GM23338 (cell line): ENCODE results near the gene EFNA4. TPM values are rescaled to one million over a fixed set of nuclear protein-coding genes. Genes with fewer than 3 reads are reported as not detected.

Experiments used
- ATAC-seq: fragments of 200-7000 bp; cut with Tn5 transposase; 3 replicates; pipeline ENCODE4 v1.9.1; 2020
- DNase-seq: peaks from one replicate; pipeline ENCODE4 v3.0.0-alpha.2; 2015; ENCODE audit warnings: low spot score
- H2AFZ ChIP-seq: fragments of 200-600 bp; sonication (generic); 2 replicates; pipeline ENCODE4 v1.8.0; 2016; ENCODE audit warnings: antibody characterized with exemption, mild to moderate bottlenecking, moderate library complexity
- H3F3A ChIP-seq: fragments of 200-600 bp; sonication (generic); replicated peaks from 2 replicates; pipeline ENCODE4 v1.8.0; 2017; ENCODE audit warnings: antibody characterized with exemption, mixed run types, low read depth
- H3K27ac ChIP-seq: fragments of 200-600 bp; sonication (generic); 2 replicates; pipeline ENCODE4 v1.6.1; 2016; ENCODE audit warnings: low read depth
- H3K27me3 ChIP-seq: fragments of 200-600 bp; sonication (generic); 2 replicates; pipeline ENCODE4 v1.8.0; 2016; ENCODE audit warnings: mild to moderate bottlenecking, mixed run types, moderate library complexity; ENCODE audit not compliant: insufficient read depth
- H3K36me3 ChIP-seq: fragments of 200-600 bp; sonication (generic); 2 replicates; pipeline ENCODE4 v1.8.0; 2016; ENCODE audit warnings: mild to moderate bottlenecking; ENCODE audit not compliant: insufficient read depth
- H3K4me1 ChIP-seq: fragments of 200-600 bp; sonication (generic); 2 replicates; pipeline ENCODE4 v1.8.0; 2016; ENCODE audit warnings: mild to moderate bottlenecking, moderate library complexity; ENCODE audit not compliant: insufficient read depth
- H3K4me2 ChIP-seq: fragments of 200-600 bp; sonication (generic); 2 replicates; pipeline ENCODE4 v1.7.1; 2017; ENCODE audit warnings: mixed run types
- H3K4me3 ChIP-seq: fragments of 200-600 bp; sonication (generic); 2 replicates; pipeline ENCODE4 v1.6.1; 2016; ENCODE audit warnings: mixed run types
- H3K79me2 ChIP-seq: fragments of 200-600 bp; sonication (generic); replicated peaks from 2 replicates; pipeline ENCODE4 v1.8.0; 2017; ENCODE audit warnings: mild to moderate bottlenecking; ENCODE audit not compliant: insufficient read depth
- H3K9me2 ChIP-seq: fragments of 200-600 bp; sonication (generic); 2 replicates; pipeline ENCODE4 v1.8.0; 2017; ENCODE audit not compliant: insufficient read depth
- H4K20me1 ChIP-seq: fragments of 200-600 bp; sonication (generic); replicated peaks from 2 replicates; pipeline ENCODE4 v1.8.0; 2017; ENCODE audit warnings: mild to moderate bottlenecking; ENCODE audit not compliant: insufficient read depth
- H3K27ac Mint-ChIP-seq: 2 replicates; pipeline ENCODE4 v1.8.0; 2020; ENCODE audit warnings: inconsistent platforms, mild to moderate bottlenecking, moderate library complexity, mixed read lengths
- H3K27me3 Mint-ChIP-seq: 3 replicates; pipeline ENCODE4 v1.8.0; 2022; ENCODE audit warnings: low read depth, mild to moderate bottlenecking, moderate library complexity, mixed read lengths, inconsistent platforms; ENCODE audit not compliant: insufficient read depth, poor library complexity
- H3K36me3 Mint-ChIP-seq: 3 replicates; pipeline ENCODE4 v1.8.0; 2021; ENCODE audit warnings: low read depth, mild to moderate bottlenecking, inconsistent platforms, moderate library complexity, mixed read lengths
- H3K4me1 Mint-ChIP-seq: 3 replicates; pipeline ENCODE4 v1.8.0; 2020; ENCODE audit warnings: mild to moderate bottlenecking, inconsistent platforms, mixed read lengths
- H3K4me3 Mint-ChIP-seq: 3 replicates; pipeline ENCODE4 v1.8.0; 2021; ENCODE audit warnings: moderate library complexity, mild to moderate bottlenecking, inconsistent platforms, mixed read lengths
- H3K9me3 Mint-ChIP-seq: 3 replicates; pipeline ENCODE4 v1.8.0; 2020; ENCODE audit warnings: moderate library complexity, mild to moderate bottlenecking, inconsistent platforms, mixed read lengths
- CREB1 ChIP-seq: fragments of 250-450 bp; sonication (Bioruptor Pico); IDR thresholded peaks from 2 replicates; pipeline ENCODE4 v1.5.0; 2020; ENCODE audit warnings: low read depth, mild to moderate bottlenecking, moderate library complexity
- CTCF ChIP-seq, 2 experiments: fragments of 200-600 bp in 1 of 2; sonication (generic) in 1 of 2; conservative IDR thresholded peaks; 2 replicates each; pipeline versions ENCODE4 v1.5.1 to v1.6.1; 2016 to 2017; ENCODE audit warnings: antibody characterized with exemption in 2 of 2, low read depth in 2 of 2, mild to moderate bottlenecking in 2 of 2, moderate library complexity in 1 of 2
- ETS1 ChIP-seq: IDR thresholded peaks from 2 replicates; pipeline ENCODE4 v1.6.1; 2016; ENCODE audit warnings: antibody characterized with exemption
- EZH2 ChIP-seq: fragments of 200-600 bp; sonication (generic); IDR thresholded peaks from one replicate; pipeline ENCODE4 v1.8.0; 2017; ENCODE audit warnings: antibody characterized with exemption, mild to moderate bottlenecking, low read depth; ENCODE audit not compliant: unreplicated experiment
- EZH2phosphoT487 ChIP-seq: fragments of 200-600 bp; sonication (generic); IDR thresholded peaks from one replicate; pipeline ENCODE4 v1.8.1; 2018; ENCODE audit warnings: antibody characterized with exemption; ENCODE audit not compliant: unreplicated experiment
- JUNB ChIP-seq: IDR thresholded peaks from one replicate; pipeline ENCODE4 v1.6.1; 2016; ENCODE audit warnings: antibody characterized with exemption; ENCODE audit not compliant: unreplicated experiment
- NANOG ChIP-seq: IDR thresholded peaks from 2 replicates; pipeline ENCODE4 v1.6.1; 2016; ENCODE audit warnings: antibody characterized with exemption, borderline replicate concordance
- POLR2AphosphoS5 ChIP-seq: IDR thresholded peaks from 2 replicates; pipeline ENCODE4 v1.6.1; 2016; ENCODE audit warnings: antibody characterized with exemption, low read depth
- STAT1 ChIP-seq: IDR thresholded peaks from one replicate; pipeline ENCODE4 v1.6.1; 2016; ENCODE audit warnings: antibody characterized with exemption; ENCODE audit not compliant: unreplicated experiment
- ZNF114 ChIP-seq: fragments of 250-450 bp; sonication (Bioruptor Pico); IDR thresholded peaks from 2 replicates; pipeline ENCODE4 v1.5.0; 2020; ENCODE audit warnings: mild to moderate bottlenecking, moderate library complexity
- ZNF331 ChIP-seq: fragments of 250-450 bp; sonication (Bioruptor Pico); IDR thresholded peaks from 2 replicates; pipeline ENCODE4 v1.5.0; 2020; ENCODE audit warnings: low read depth, mild to moderate bottlenecking, moderate library complexity
- polyA plus RNA-seq: library from polyadenylated mRNA; unstranded; fragments of >200 nt; fragmentation: Nextera tagmentation; extraction: Ambion mirVana; gene quantifications from 2 replicates; pipeline ENCODE4 v1.2.1, GENCODE V29; 2016
- total RNA-seq: library from RNA; depleted of rRNA; stranded (reverse); fragments of >200 nt; shearing (Covaris generic); gene quantifications from 2 replicates; pipeline ENCODE4 v1.2.3, GENCODE V29; 2014
- TF ChIP-seq, protein P1 (sequence below): fragments of 250-450 bp; sonication (Bioruptor Pico); IDR thresholded peaks from 2 replicates; pipeline ENCODE4 v1.5.0; 2020; ENCODE audit warnings: mild to moderate bottlenecking, moderate library complexity

EFNA4 gene
- total and polyA plus RNA-seq, 2 experiments from 2014 or later: 11.1 to 22.9 TPM

GRCh38 chr1:155026154-155026553 lies 37.4 kb upstream of the EFNA4 start (continued):
- TF ChIP-seq ZNF331 (CRISPR knock-in tag) (no peak), POLR2AphosphoS5 (no peak), CTCF (conservative IDR thresholded peaks at IDR 0.05; ENCODE audit: low read depth in 2 of 2) (no peak)

DNA sequence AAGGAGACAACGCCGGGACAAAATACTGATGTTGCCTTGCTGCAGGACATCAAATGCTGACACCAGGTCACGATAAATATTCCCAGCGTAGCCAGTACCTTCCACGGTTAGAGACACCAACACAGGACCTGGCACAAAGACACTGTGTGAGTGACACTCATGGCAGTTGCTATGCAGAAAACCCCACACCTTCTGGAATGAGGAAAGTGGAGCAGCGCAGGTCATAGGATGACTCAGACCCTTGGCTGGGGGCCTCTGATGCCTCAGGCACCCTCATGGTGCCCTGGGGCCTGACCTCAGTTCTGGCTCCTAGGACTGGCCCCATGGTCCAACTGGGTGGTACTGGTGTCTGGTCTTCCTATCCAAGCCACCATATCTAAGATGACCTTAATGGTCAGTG lies 37.0 kb upstream of the EFNA4 start:
- no peak overlapping the region for H3K27ac Mint-ChIP-seq
- DNase-seq: no peak
- Histone ChIP-seq H3K4me1 (no peaks in the 10 kb centered on the region; the same call in 1 of the 2 replicates), H3K9me2 (no peaks in the 10 kb centered on the region), H3K27me3 (no peaks in the 10 kb centered on the region), H3F3A (no peaks in the 10 kb centered on the region), H3K4me2 (no peak overlapping the region), H3K79me2 (no peaks in the 10 kb centered on the region), H4K20me1 (no peaks in the 10 kb centered on the region), H3K36me3 (no peaks in the 10 kb centered on the region), H3K4me3 (no peak overlapping the region), H2AFZ (no peak overlapping the region), H3K27ac (no peak overlapping the region)
- H3K27me3 Mint-ChIP-seq: peaks cover 20% of the 10 kb centered on the region
- no peaks in the 10 kb centered on the region for H3K9me3 Mint-ChIP-seq
- no peak for ATAC-seq
- H3K36me3 Mint-ChIP-seq: no peaks in the 10 kb centered on the region
- H3K4me3 Mint-ChIP-seq: no peak overlapping the region
- H3K4me1 Mint-ChIP-seq: peaks cover 9% of the 10 kb centered on the region
- TF ChIP-seq NANOG (no peak), EZH2phosphoT487 (no peak), POLR2AphosphoS5 (no peak), ETS1 (no peak), STAT1 (no peak), JUNB (no peak), ZNF331 (CRISPR knock-in tag) (no peak), ZNF114 (CRISPR knock-in tag) (no peak), CTCF (conservative IDR thresholded peaks at IDR 0.05; ENCODE audit: low read depth in 2 of 2) (no peak), CREB1 (CRISPR knock-in tag) (no peak), EZH2 (no peak)
- TF ChIP-seq, protein P1, sequence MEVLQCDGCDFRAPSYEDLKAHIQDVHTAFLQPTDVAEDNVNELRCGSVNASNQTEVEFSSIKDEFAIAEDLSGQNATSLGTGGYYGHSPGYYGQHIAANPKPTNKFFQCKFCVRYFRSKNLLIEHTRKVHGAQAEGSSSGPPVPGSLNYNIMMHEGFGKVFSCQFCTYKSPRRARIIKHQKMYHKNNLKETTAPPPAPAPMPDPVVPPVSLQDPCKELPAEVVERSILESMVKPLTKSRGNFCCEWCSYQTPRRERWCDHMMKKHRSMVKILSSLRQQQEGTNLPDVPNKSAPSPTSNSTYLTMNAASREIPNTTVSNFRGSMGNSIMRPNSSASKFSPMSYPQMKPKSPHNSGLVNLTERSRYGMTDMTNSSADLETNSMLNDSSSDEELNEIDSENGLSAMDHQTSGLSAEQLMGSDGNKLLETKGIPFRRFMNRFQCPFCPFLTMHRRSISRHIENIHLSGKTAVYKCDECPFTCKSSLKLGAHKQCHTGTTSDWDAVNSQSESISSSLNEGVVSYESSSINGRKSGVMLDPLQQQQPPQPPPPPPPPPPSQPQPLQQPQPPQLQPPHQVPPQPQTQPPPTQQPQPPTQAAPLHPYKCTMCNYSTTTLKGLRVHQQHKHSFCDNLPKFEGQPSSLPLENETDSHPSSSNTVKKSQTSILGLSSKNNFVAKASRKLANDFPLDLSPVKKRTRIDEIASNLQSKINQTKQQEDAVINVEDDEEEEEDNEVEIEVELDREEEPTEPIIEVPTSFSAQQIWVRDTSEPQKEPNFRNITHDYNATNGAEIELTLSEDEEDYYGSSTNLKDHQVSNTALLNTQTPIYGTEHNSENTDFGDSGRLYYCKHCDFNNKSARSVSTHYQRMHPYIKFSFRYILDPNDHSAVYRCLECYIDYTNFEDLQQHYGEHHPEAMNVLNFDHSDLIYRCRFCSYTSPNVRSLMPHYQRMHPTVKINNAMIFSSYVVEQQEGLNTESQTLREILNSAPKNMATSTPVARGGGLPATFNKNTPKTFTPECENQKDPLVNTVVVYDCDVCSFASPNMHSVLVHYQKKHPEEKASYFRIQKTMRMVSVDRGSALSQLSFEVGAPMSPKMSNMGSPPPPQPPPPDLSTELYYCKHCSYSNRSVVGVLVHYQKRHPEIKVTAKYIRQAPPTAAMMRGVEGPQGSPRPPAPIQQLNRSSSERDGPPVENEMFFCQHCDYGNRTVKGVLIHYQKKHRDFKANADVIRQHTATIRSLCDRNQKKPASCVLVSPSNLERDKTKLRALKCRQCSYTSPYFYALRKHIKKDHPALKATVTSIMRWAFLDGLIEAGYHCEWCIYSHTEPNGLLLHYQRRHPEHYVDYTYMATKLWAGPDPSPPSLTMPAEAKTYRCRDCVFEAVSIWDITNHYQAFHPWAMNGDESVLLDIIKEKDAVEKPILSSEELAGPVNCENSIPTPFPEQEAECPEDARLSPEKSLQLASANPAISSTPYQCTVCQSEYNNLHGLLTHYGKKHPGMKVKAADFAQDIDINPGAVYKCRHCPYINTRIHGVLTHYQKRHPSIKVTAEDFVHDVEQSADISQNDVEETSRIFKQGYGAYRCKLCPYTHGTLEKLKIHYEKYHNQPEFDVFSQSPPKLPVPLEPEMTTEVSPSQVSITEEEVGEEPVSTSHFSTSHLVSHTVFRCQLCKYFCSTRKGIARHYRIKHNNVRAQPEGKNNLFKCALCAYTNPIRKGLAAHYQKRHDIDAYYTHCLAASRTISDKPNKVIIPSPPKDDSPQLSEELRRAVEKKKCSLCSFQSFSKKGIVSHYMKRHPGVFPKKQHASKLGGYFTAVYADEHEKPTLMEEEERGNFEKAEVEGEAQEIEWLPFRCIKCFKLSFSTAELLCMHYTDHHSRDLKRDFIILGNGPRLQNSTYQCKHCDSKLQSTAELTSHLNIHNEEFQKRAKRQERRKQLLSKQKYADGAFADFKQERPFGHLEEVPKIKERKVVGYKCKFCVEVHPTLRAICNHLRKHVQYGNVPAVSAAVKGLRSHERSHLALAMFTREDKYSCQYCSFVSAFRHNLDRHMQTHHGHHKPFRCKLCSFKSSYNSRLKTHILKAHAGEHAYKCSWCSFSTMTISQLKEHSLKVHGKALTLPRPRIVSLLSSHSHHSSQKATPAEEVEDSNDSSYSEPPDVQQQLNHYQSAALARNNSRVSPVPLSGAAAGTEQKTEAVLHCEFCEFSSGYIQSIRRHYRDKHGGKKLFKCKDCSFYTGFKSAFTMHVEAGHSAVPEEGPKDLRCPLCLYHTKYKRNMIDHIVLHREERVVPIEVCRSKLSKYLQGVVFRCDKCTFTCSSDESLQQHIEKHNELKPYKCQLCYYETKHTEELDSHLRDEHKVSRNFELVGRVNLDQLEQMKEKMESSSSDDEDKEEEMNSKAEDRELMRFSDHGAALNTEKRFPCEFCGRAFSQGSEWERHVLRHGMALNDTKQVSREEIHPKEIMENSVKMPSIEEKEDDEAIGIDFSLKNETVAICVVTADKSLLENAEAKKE (CRISPR knock-in tag): no peak
